Endothelial cell of hepatic sinusoid (primary cell): ENCODE measurements around the gene C1orf122.
"Not testable (repeated sequence)": the region's sequence is repeated elsewhere in the genome, so short reads cannot be mapped to it uniquely, and the experiment has no call there.

Experiments used
- in situ Hi-C: cut with HindIII; loops from 2 replicates; pipeline ENCODE4 v1.10.0; 2017; ENCODE audit warnings: low sequenced_read_pairs

Gene C1orf122

GRCh38 chr1:37807555-37808368 is at the start of gene C1orf122, which contains the start of gene YRDC:
Gene C1orf122 (plus strand): TSS chr1:37807790. CDS start chr1:37808405, 615 bp downstream.
Gene YRDC (minus strand): TSS chr1:37808208. CDS start chr1:37808180, 28 bp downstream.
- in situ Hi-C loops = no loop called here

- in situ Hi-C loops = no loop called here
These were observed 48.1 kb upstream of the C1orf122 start for GRCh38 chr1:37759451-37759850.

GRCh38 chr1:37761416-37762095 is 46.0 kb upstream of the C1orf122 start:
- in situ Hi-C loops = no loop called here

- in situ Hi-C loops = no loop called here
These were observed 45.1 kb upstream of the C1orf122 start for GRCh38 chr1:37762516-37762915.

GRCh38 chr1:37763791-37764413 is 43.7 kb upstream of the C1orf122 start:
- in situ Hi-C loops = no loop called here

GRCh38 chr1:37764414-37764825 is 43.2 kb upstream of the C1orf122 start:
- in situ Hi-C loops = no loop called here

- in situ Hi-C loops = no loop called here
These were observed 42.6 kb upstream of the C1orf122 start, which contains the start of gene EPHA10 for GRCh38 chr1:37764888-37765441. Gene EPHA10 (minus strand): TSS chr1:37765120. CDS start chr1:37765066, 54 bp downstream.

GRCh38 chr1:37765916-37766664 is 41.5 kb upstream of the C1orf122 start:
- in situ Hi-C loops = no loop called here

GRCh38 chr1:37767488-37767887 is 40.1 kb upstream of the C1orf122 start:
- in situ Hi-C loops = no loop called here

GRCh38 chr1:37771440-37771839 is 36.1 kb upstream of the C1orf122 start:
- in situ Hi-C loops = not testable (repeated sequence)

GRCh38 chr1:37776946-37777516 is 30.6 kb upstream of the C1orf122 start:
- in situ Hi-C loops = no loop called here

GRCh38 chr1:37778654-37779053 is 28.9 kb upstream of the C1orf122 start:
- in situ Hi-C loops = no loop called here

- in situ Hi-C loops = no loop called here
These were observed 25.1 kb upstream of the C1orf122 start for GRCh38 chr1:37782491-37782890.

- in situ Hi-C loops = no loop called here
These were observed 14.5 kb upstream of the C1orf122 start for GRCh38 chr1:37792943-37793686.

GRCh38 chr1:37793773-37794371 is 13.7 kb upstream of the C1orf122 start, which contains the start of gene MANEAL:
Gene MANEAL (plus strand): TSS chr1:37793847. CDS start chr1:37794183, 336 bp downstream.
- in situ Hi-C loops = no loop called here

- in situ Hi-C loops = no loop called here
These were observed 12.9 kb upstream of the C1orf122 start for GRCh38 chr1:37794372-37795339.

- in situ Hi-C loops = no loop called here
These were observed 12.1 kb upstream of the C1orf122 start for GRCh38 chr1:37795340-37796125.
